A673 (cell line): ENCODE data around the gene GSG1L2.

Experiments
- EZH2 ChIP-seq: fragments of 200-600 bp; sonication (generic); IDR thresholded peaks from 2 replicates; pipeline ENCODE4 v1.6.1; 2017; ENCODE audit warnings: borderline replicate concordance, low read depth, mild to moderate bottlenecking, mixed read lengths, antibody characterized with exemption, low read length; ENCODE audit not compliant: poor library complexity, severe bottlenecking
- TF ChIP-seq, protein P1 (sequence below): fragments of 300-800, 200-600 bp; sonication (generic); conservative IDR thresholded peaks from 2 replicates; pipeline ENCODE4 v1.5.1; 2017; ENCODE audit warnings: low read depth, mild to moderate bottlenecking, antibody characterized with exemption, low read length, moderate library complexity, mixed read lengths

DNA sequence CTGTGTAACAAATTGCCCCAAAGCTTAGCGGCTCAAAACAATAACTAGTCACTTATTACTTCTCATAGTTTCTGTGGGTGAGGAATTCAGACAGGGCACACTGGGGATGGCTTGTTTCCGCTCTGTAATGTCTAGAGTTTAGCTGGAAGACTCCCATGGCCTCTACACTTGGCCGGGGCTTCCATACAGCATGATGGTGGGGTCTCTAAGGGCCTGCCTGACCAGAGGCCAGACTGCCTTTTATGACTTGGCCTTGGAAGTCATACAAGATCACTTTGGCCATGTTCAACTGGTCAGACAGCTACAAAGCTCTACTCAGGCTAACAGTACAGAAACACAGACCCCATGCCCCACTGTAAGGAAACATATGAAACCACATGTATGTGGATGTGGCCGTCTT, 12.0 kb upstream of the GSG1L2 start:
- TF ChIP-seq, protein P1, sequence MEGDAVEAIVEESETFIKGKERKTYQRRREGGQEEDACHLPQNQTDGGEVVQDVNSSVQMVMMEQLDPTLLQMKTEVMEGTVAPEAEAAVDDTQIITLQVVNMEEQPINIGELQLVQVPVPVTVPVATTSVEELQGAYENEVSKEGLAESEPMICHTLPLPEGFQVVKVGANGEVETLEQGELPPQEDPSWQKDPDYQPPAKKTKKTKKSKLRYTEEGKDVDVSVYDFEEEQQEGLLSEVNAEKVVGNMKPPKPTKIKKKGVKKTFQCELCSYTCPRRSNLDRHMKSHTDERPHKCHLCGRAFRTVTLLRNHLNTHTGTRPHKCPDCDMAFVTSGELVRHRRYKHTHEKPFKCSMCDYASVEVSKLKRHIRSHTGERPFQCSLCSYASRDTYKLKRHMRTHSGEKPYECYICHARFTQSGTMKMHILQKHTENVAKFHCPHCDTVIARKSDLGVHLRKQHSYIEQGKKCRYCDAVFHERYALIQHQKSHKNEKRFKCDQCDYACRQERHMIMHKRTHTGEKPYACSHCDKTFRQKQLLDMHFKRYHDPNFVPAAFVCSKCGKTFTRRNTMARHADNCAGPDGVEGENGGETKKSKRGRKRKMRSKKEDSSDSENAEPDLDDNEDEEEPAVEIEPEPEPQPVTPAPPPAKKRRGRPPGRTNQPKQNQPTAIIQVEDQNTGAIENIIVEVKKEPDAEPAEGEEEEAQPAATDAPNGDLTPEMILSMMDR, result no peak
- TF ChIP-seq EZH2, result no peak
